NCI-H1694 (cell line): ENCODE results near the gene CCR7.

Experiments
- DNase-seq: peaks from one replicate; lab custom pipeline; 2025; lab: John Stamatoyannopoulos, UW

Gene CCR7

GRCh38 chr17:40515491-40516041 lies 49.7 kb downstream of the CCR7 start:
- no peak for DNase-seq

GRCh38 chr17:40515011-40515410 lies 50.3 kb downstream of the CCR7 start:
- DNase-seq = no peak

DNA sequence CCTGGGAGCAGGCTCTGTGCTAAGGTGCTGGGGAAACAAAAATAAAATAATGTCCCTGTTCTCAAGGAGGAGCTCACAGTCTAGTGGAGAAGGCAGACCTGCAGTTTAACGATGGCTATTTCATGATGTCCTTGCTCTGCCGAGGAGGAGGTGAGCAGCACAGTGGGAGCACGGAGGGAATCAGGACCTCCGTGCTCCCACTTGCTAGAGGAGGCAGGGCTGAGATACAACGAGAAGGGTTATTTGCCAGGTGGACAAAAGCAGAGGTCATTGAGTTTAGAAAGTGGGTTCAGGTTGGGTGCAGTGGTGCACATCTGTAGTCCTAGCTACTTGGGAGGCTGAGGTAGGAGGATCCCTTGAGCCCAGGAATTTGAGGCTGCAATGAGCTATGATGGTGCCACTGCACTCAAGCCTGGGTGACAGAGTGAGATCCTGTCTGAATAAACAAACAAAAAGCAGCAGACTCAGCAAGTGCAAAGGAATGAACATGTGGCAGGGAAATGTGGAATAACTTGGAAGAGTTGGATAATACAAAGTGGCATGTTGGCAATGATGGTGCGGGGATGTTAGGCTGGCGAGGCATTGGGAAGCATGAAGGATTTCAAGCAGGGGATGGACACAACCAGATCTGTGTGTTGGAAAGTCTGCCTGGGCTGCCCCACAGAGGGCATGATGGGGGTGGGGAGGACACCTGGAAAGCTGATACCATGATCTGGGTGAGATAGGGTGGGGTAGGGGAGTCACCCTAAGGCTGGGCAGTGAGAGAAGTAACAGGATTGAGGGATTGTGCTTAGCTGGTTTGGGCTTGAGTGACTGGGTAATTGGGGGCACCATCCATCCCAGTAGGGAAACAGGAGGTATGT lies 51.0 kb downstream of the CCR7 start:
- DNase-seq = no peak

DNA sequence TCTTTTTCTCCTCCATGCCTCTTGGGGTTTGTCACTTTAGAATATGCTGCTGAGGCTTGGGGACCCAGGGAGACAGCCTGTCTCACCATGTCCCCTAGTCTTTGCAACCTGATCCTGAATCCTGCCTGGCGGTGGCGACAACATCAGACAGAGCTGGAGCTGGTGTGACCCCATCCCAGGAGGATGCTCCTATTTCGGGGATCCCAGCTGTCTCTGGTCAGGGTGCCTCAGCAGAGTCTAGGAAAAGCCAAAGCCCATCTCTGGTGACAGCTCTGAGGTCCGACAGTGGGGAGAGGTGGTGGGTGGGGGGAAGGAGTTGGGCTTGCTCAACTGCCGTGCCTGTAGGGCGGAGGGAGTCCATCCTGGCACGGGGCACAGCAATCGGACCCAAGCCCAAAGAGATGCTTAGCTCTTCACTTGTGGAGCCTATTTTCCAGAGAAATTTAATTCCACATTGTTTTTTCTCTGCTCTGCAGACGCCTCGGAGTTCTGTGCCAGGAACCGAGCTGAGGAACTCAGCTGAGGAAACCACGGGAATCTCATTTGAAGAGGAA lies 53.5 kb downstream of the CCR7 start:
- no peak for DNase-seq

DNA sequence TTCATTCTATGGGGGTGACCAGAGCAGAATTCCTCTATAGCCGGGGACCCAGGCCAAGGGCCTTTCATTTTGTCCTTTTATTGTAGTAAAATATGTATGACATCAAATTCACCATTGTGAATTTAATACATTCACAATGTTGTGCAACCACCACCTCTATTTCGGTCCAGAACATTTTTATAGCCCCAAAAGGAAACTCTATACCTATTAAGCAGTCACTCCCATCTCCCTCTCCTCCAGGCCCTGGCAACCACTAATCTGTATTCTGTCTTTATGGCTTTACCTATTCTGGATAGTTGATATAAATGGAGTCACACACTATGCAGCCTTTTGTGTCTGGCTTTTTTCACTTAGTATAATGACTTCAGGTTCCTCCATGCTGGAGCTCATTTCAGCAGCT lies 54.1 kb downstream of the CCR7 start:
- no peak for DNase-seq

DNA sequence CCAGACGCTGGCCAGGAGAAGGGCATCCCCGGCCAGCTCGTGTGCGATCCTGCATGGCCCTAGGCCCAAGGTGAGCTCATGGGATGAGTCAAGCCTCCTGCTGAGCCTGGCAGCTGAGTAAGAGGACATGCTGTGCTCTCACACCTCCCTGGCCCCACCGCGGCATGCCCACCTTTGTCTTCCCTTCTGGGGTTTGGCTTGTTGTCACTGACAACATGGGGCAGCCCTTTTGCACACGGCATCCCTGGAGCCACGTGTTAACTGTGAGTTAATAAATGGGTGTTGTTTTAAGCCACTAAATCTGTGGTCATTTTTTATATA lies 55.0 kb downstream of the CCR7 start:
- no peak for DNase-seq

- DNase-seq = no peak
Observed at GRCh38 chr17:40509626-40510327, 55.5 kb downstream of the CCR7 start.

- DNase-seq = no peak
Observed at GRCh38 chr17:40506786-40507185, 58.5 kb downstream of the CCR7 start.
